IMR-90 (cell line): Measurements from ENCODE around the gene RIC3. TPM values are rescaled to one million over a fixed set of nuclear protein-coding genes. Genes with fewer than 3 reads are reported as not detected.

Experiments used
- ATAC-seq: fragments of 200-7000 bp; cut with Tn5 transposase; 2 replicates; pipeline ENCODE4 v1.9.1; 2020; ENCODE audit warnings: low read depth, mild to moderate bottlenecking, moderate library complexity
- BruUV-seq: library from RNA; stranded (reverse); fragments of 400-500 nt; replicated peaks from 2 replicates; lab custom pipeline; 2021; lab: Mats Ljungman, UMichigan
- CTCF ChIA-PET: fragments of 300-600 bp; formaldehyde crosslinking; extraction: SDS; loops from one replicate; lab custom pipeline; 2021; ENCODE audit warnings: antibody characterized with exemption; lab: Yijun Ruan, JAX
- POLR2A ChIA-PET: fragments of 300-600 bp; sonication (Branson Sonifier 250); formaldehyde crosslinking; loops from one replicate; lab custom pipeline; 2022; ENCODE audit warnings: antibody characterized with exemption; ENCODE audit not compliant: unreplicated experiment; lab: Charles Lee
- DNase-seq: peaks from one replicate; pipeline ENCODE4 v3.0.0; 2013
- H2AFZ ChIP-seq: replicated peaks from 2 replicates; pipeline ENCODE3; 2013; ENCODE audit warnings: low read length, mild to moderate bottlenecking; ENCODE audit not compliant: poor library complexity
- H2AK5ac ChIP-seq: 2 replicates; pipeline ENCODE4 v1.6.1; 2013; ENCODE audit warnings: low read depth, low read length, inconsistent platforms
- H2AK9ac ChIP-seq: replicated peaks from 2 replicates; pipeline ENCODE3; 2013; ENCODE audit warnings: mild to moderate bottlenecking, low read depth, low read length, moderate library complexity; ENCODE audit not compliant: poor library complexity
- H2BK120ac ChIP-seq: 2 replicates; pipeline ENCODE4 v1.6.1; 2013; ENCODE audit warnings: low read depth, low read length, inconsistent platforms
- H2BK15ac ChIP-seq: 3 replicates; pipeline ENCODE4 v1.6.1; 2013; ENCODE audit warnings: low read depth, low read length, inconsistent platforms
- H2BK20ac ChIP-seq: 2 replicates; pipeline ENCODE4 v1.6.1; 2013; ENCODE audit warnings: low read depth, mild to moderate bottlenecking, inconsistent platforms, low read length, moderate library complexity
- H2BK5ac ChIP-seq: 2 replicates; pipeline ENCODE4 v1.6.1; 2013; ENCODE audit warnings: mild to moderate bottlenecking, low read depth, low read length, inconsistent platforms; ENCODE audit not compliant: poor library complexity, severe bottlenecking
- H3K14ac ChIP-seq: replicated peaks from 2 replicates; pipeline ENCODE4 v1.6.1; 2013; ENCODE audit warnings: low read depth, low read length, inconsistent platforms
- H3K18ac ChIP-seq: 2 replicates; pipeline ENCODE4 v1.6.1; 2013; ENCODE audit warnings: low read depth, low read length, control low read depth
- H3K23ac ChIP-seq: 2 replicates; pipeline ENCODE4 v1.6.1; 2013; ENCODE audit warnings: low read depth, low read length, inconsistent platforms
- H3K27ac ChIP-seq: 2 replicates; pipeline ENCODE4 v1.5.1; 2013; ENCODE audit warnings: mild to moderate bottlenecking, control low read depth, low read length; ENCODE audit not compliant: insufficient read depth
- H3K27me3 ChIP-seq: 2 replicates; pipeline ENCODE4 v1.6.1; 2013; ENCODE audit warnings: low read length; ENCODE audit not compliant: control insufficient read depth, insufficient read depth
- H3K36me3 ChIP-seq: 2 replicates; pipeline ENCODE4 v1.6.1; 2013; ENCODE audit warnings: low read length, mixed read lengths; ENCODE audit not compliant: control insufficient read depth, insufficient read depth
- H3K4ac ChIP-seq: 2 replicates; pipeline ENCODE4 v1.6.1; 2013; ENCODE audit warnings: low read depth, low read length, inconsistent platforms
- H3K4me1 ChIP-seq: 2 replicates; pipeline ENCODE4 v1.6.1; 2013; ENCODE audit warnings: low read length, mixed read lengths; ENCODE audit not compliant: control insufficient read depth, insufficient read depth
- H3K4me2 ChIP-seq: 2 replicates; pipeline ENCODE4 v1.6.1; 2013; ENCODE audit warnings: low read depth, mild to moderate bottlenecking, control low read depth, low read length, moderate library complexity
- H3K4me3 ChIP-seq: 2 replicates; pipeline ENCODE4 v1.5.1; 2013; ENCODE audit warnings: low read depth, mild to moderate bottlenecking, control low read depth, low read length, moderate library complexity; ENCODE audit not compliant: insufficient read depth
- H3K56ac ChIP-seq: 2 replicates; pipeline ENCODE4 v1.6.1; 2013; ENCODE audit warnings: low read length, inconsistent platforms; ENCODE audit not compliant: insufficient read depth; ENCODE audit errors: extremely low read depth
- H3K79me1 ChIP-seq, 2 experiments: 2 replicates each; pipeline ENCODE4 v1.6.1; 2013; ENCODE audit warnings: low read length in 2 of 2, inconsistent platforms in 1 of 2, low read depth in 1 of 2
- H3K9ac ChIP-seq: 2 replicates; pipeline ENCODE4 v1.6.1; 2013; ENCODE audit warnings: low read depth, low read length, control low read depth
- H3K9me1 ChIP-seq: 2 replicates; pipeline ENCODE4 v1.6.1; 2013; ENCODE audit warnings: low read length, inconsistent platforms; ENCODE audit not compliant: insufficient read depth
- H3K9me3 ChIP-seq: 2 replicates; pipeline ENCODE4 v1.6.1; 2013; ENCODE audit warnings: low read length; ENCODE audit not compliant: control insufficient read depth, insufficient read depth
- H4K20me1 ChIP-seq: 2 replicates; pipeline ENCODE4 v1.6.1; 2013; ENCODE audit warnings: low read length, inconsistent platforms; ENCODE audit not compliant: insufficient read depth
- H4K5ac ChIP-seq: 2 replicates; pipeline ENCODE4 v1.6.1; 2013; ENCODE audit warnings: mild to moderate bottlenecking, low read depth, low read length, control low read depth
- H4K8ac ChIP-seq, 2 experiments: 2 replicates each; pipeline ENCODE4 v1.6.1; 2013; ENCODE audit warnings: low read depth in 2 of 2, low read length in 2 of 2, control low read depth in 1 of 2, inconsistent platforms in 1 of 2
- H4K91ac ChIP-seq: 2 replicates; pipeline ENCODE4 v1.6.1; 2013; ENCODE audit warnings: low read depth, low read length, inconsistent platforms; ENCODE audit not compliant: insufficient read depth
- BHLHE40 ChIP-seq: fragments of 150-350 bp; IDR thresholded peaks from 2 replicates; pipeline ENCODE4 v1.6.1; 2016; ENCODE audit warnings: mild to moderate bottlenecking, low read depth, low read length
- CEBPB ChIP-seq: IDR thresholded peaks from 2 replicates; pipeline ENCODE4 v1.6.1; 2012; ENCODE audit warnings: low read depth, low read length, improper control_type of control experiment
- CHD1 ChIP-seq: IDR thresholded peaks from 2 replicates; pipeline ENCODE4 v1.6.1; 2012; ENCODE audit warnings: low read depth, low read length, improper control_type of control experiment
- CTCF ChIP-seq: conservative IDR thresholded peaks from 2 replicates; pipeline ENCODE4 v1.5.1; 2012; ENCODE audit warnings: mild to moderate bottlenecking, low read depth, low read length, improper control_type of control experiment
- FOS ChIP-seq: fragments of 150-350 bp; IDR thresholded peaks from 2 replicates; pipeline ENCODE4 v1.6.1; 2016; ENCODE audit warnings: low read depth, low read length
- MAFK ChIP-seq: IDR thresholded peaks from 2 replicates; pipeline ENCODE4 v1.6.1; 2012; ENCODE audit warnings: low read depth, low read length, improper control_type of control experiment
- MAZ ChIP-seq: IDR thresholded peaks from 2 replicates; pipeline ENCODE4 v1.6.1; 2012; ENCODE audit warnings: low read depth, mild to moderate bottlenecking, low read length, improper control_type of control experiment, moderate library complexity, borderline replicate concordance
- NFE2L2 ChIP-seq: fragments of 150-350 bp; IDR thresholded peaks from 2 replicates; pipeline ENCODE4 v1.6.1; 2016; ENCODE audit warnings: low read depth, mild to moderate bottlenecking, low read length
- POLR2A ChIP-seq: IDR thresholded peaks from 2 replicates; pipeline ENCODE4 v1.6.1; 2012; ENCODE audit warnings: mild to moderate bottlenecking, low read depth, low read length
- RAD21 ChIP-seq: IDR thresholded peaks from 2 replicates; pipeline ENCODE4 v1.6.1; 2012; ENCODE audit warnings: low read length, improper control_type of control experiment
- RCOR1 ChIP-seq: IDR thresholded peaks from 2 replicates; pipeline ENCODE4 v1.6.1; 2012; ENCODE audit warnings: mild to moderate bottlenecking, low read length, improper control_type of control experiment; ENCODE audit not compliant: insufficient replicate concordance
- RFX5 ChIP-seq: IDR thresholded peaks from 2 replicates; pipeline ENCODE4 v1.8.0; 2012; ENCODE audit warnings: low read depth, mild to moderate bottlenecking, low read length, moderate library complexity
- SMC3 ChIP-seq: fragments of 150-350 bp; IDR thresholded peaks from 2 replicates; pipeline ENCODE4 v1.6.1; 2016; ENCODE audit warnings: low read depth, mild to moderate bottlenecking, antibody characterized with exemption, low read length, moderate library complexity
- USF2 ChIP-seq: fragments of 150-350 bp; IDR thresholded peaks from 2 replicates; pipeline ENCODE4 v1.6.1; 2017; ENCODE audit warnings: mild to moderate bottlenecking, antibody characterized with exemption, low read length, low read depth
- WGBS, 2 experiments: methylation state at CpG; one replicate each; pipeline versions ENCODE4 v1.1.5 to v1.1.7; 2013; ENCODE audit warnings: missing lambda C conversion rate in 2 of 2; ENCODE audit not compliant: insufficient read length in 1 of 2; ENCODE audit errors: extremely low coverage in 2 of 2; 5-methylcytosine and 5-hydroxymethylcytosine counted together
- dilution Hi-C: fragments of 300-500 bp; cut with HindIII; formaldehyde crosslinking; loops from one replicate; pipeline ENCODE4 v1.14.3; 2018; ENCODE audit warnings: low sequenced_read_pairs; ENCODE audit not compliant: unreplicated experiment
- in situ Hi-C: fragments of 300-500 bp; cut with MboI; formaldehyde crosslinking; loops from 3 replicates; pipeline ENCODE4 v1.14.3; 2019; ENCODE audit warnings: low sequenced_read_pairs, inconsistent platforms, mixed read lengths
- intact Hi-C: fragments of 100-400 bp; cut with micrococcal nuclease; formaldehyde crosslinking; loops from 2 replicates; pipeline ENCODE4 v1.10.0; 2022
- polyA plus RNA-seq, 3 experiments: library from polyadenylated mRNA; depleted of rRNA; stranded (reverse); fragments of >200 nt; gene quantifications; 2 replicates each; pipeline ENCODE4 v1.2.3, GENCODE V29; 2012; ENCODE audit warnings: low replicate concordance in 1 of 3
- total RNA-seq: library from RNA; depleted of rRNA; stranded (reverse); fragments of >200 nt; gene quantifications from 2 replicates; pipeline ENCODE4 v1.2.3, GENCODE V29; 2012
- TF ChIP-seq, protein P1 (sequence below): fragments of 150-350 bp; IDR thresholded peaks from 2 replicates; pipeline ENCODE4 v1.6.1; 2016; ENCODE audit warnings: low read depth, mild to moderate bottlenecking, low read length, moderate library complexity, borderline replicate concordance

RIC3 gene
- total and polyA plus RNA-seq, 2 of the 4 experiments (the other 2 are of a cell fraction) = not detected

- Histone ChIP-seq H2AK5ac (no peak overlapping the region), H3K18ac (no peak overlapping the region), H3K4ac (no peak overlapping the region), H3K9ac (no peak overlapping the region), H2BK120ac (no peak overlapping the region), H3K9me3 (no peaks in the 10 kb centered on the region), H2AK9ac (peak overlapping the region; percentile 46), H2BK5ac (no peak overlapping the region), H3K27ac (no peak overlapping the region), H4K8ac (no peak overlapping the region), H3K9me1 (no peaks in the 10 kb centered on the region), H2BK15ac (no peak overlapping the region), H3K23ac (no peak overlapping the region), H4K5ac (no peak overlapping the region), H2BK20ac (no peak overlapping the region), H3K27me3 (no peaks in the 10 kb centered on the region), H2AFZ (no peak overlapping the region), H3K14ac (no peak overlapping the region), H3K79me1 (no peaks in the 10 kb centered on the region; a peak in 1 of 4 replicates), H3K4me3 (no peak overlapping the region), H3K4me2 (no peak overlapping the region), H3K4me1 (peaks cover 9% of the 10 kb centered on the region), H4K20me1 (peaks cover 4% of the 10 kb centered on the region; the same call in 1 of the 2 replicates), H3K36me3 (peaks cover 16% of the 10 kb centered on the region), H4K91ac (no peak overlapping the region), H3K56ac (no peak overlapping the region)
- ChIA-PET POLR2A (no interaction called here), CTCF (interaction anchor here (5.3 kb wide), 1 partner anchor 87 kb away, joined by 30 read pairs; no protein-coding TSS in a partner anchor)
- no peak for DNase-seq
- no TSS peak for BruUV-seq
- dilution Hi-C loops (no loop called here), intact Hi-C loops (loop anchor here (10.0 kb wide), 1 partner anchor 419 kb away; the partner anchor contains the start of gene CYB5R2), in situ Hi-C loops (loop anchor here (10.0 to 25.0 kb wide), 3 partner anchors 59 to 407 kb away; no protein-coding TSS in a partner anchor)
- 93% methylated on average over 3 of the region's 9 CpGs; no CpG with 5 or more reads in 1 of the 2 experiments for whole genome bisulfite sequencing, 2 experiments
- no peak for ATAC-seq
- TF ChIP-seq NFE2L2 = no peak
- no peak for TF ChIP-seq MAFK
- no peak for TF ChIP-seq MAZ
- TF ChIP-seq RFX5 = no peak
- TF ChIP-seq USF2 = no peak
- no peak for TF ChIP-seq CEBPB
- no peak for TF ChIP-seq CHD1
- TF ChIP-seq RCOR1 = no peak
- TF ChIP-seq SMC3 = no peak
- no peak for TF ChIP-seq FOS
- TF ChIP-seq CTCF = no peak
- TF ChIP-seq BHLHE40 = no peak
- TF ChIP-seq POLR2A = no peak
- TF ChIP-seq, protein P1, sequence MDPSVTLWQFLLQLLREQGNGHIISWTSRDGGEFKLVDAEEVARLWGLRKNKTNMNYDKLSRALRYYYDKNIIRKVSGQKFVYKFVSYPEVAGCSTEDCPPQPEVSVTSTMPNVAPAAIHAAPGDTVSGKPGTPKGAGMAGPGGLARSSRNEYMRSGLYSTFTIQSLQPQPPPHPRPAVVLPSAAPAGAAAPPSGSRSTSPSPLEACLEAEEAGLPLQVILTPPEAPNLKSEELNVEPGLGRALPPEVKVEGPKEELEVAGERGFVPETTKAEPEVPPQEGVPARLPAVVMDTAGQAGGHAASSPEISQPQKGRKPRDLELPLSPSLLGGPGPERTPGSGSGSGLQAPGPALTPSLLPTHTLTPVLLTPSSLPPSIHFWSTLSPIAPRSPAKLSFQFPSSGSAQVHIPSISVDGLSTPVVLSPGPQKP = no peak
- TF ChIP-seq RAD21 = no peak
Observed at GRCh38 chr11:8093931-8094575, 74.8 kb downstream of the RIC3 start.
